Keratinocyte (primary cell): ENCODE data around the gene RBMS3. TPM values are rescaled to one million over a fixed set of nuclear protein-coding genes. Genes with fewer than 3 reads are reported as not detected.
"Not testable (repeated sequence)": the region's sequence is repeated elsewhere in the genome, so short reads cannot be mapped to it uniquely, and the experiment has no call there.

Experiments
- DNase-seq: peaks from one replicate; pipeline ENCODE4 v3.0.0-alpha.2; 2011; ENCODE audit warnings: low read depth, missing footprints, low spot score
- FAIRE-seq: peaks from 2 replicates; lab custom pipeline; 2011; peaks lifted over from hg19 to GRCh38; lab: Jason Lieb, UNC
- H2AFZ ChIP-seq: 2 replicates; pipeline ENCODE4 v1.6.0; 2012; ENCODE audit warnings: low read length, control low read depth, inconsistent platforms; ENCODE audit not compliant: control insufficient read depth
- H3K27ac ChIP-seq: 2 replicates; pipeline ENCODE4 v1.5.1; 2011; ENCODE audit warnings: low read length; ENCODE audit not compliant: control insufficient read depth, insufficient read depth
- H3K27me3 ChIP-seq: 3 replicates; pipeline ENCODE4 v1.6.0; 2011; ENCODE audit warnings: low read length; ENCODE audit not compliant: control insufficient read depth, insufficient read depth; ENCODE audit errors: extremely low read depth
- H3K36me3 ChIP-seq, 2 experiments: 2 replicates in 1 of 2; 3 replicates in 1 of 2; pipeline ENCODE4 v1.5.1; 2011; ENCODE audit warnings: low read length in 2 of 2, mild to moderate bottlenecking in 1 of 2; ENCODE audit not compliant: control insufficient read depth in 2 of 2, insufficient read depth in 2 of 2; ENCODE audit errors: extremely low read depth in 1 of 2
- H3K4me1 ChIP-seq: 3 replicates; pipeline ENCODE4 v1.5.1; 2011; ENCODE audit warnings: low read length; ENCODE audit not compliant: control insufficient read depth, insufficient read depth; ENCODE audit errors: extremely low read depth
- H3K4me2 ChIP-seq: 3 replicates; pipeline ENCODE4 v1.6.0; 2011; ENCODE audit warnings: low read depth, low read length; ENCODE audit not compliant: control insufficient read depth, insufficient read depth; ENCODE audit errors: extremely low read depth
- H3K4me3 ChIP-seq, 3 experiments: fragments of 200-600 bp in 1 of 3; sonication (generic) in 1 of 3; 2 replicates in 2 of 3; 3 replicates in 1 of 3; pipeline ENCODE4 v1.5.1; 2011 to 2016; ENCODE audit warnings: low read length in 3 of 3, mild to moderate bottlenecking in 3 of 3, control low read depth in 2 of 3, inconsistent platforms in 1 of 3, low read depth in 1 of 3, mixed read lengths in 1 of 3, mixed run types in 1 of 3, moderate library complexity in 1 of 3; ENCODE audit not compliant: control insufficient read depth in 2 of 3, insufficient read depth in 2 of 3; ENCODE audit errors: extremely low read depth in 1 of 3
- H3K79me2 ChIP-seq: 2 replicates; pipeline ENCODE4 v1.6.0; 2012; ENCODE audit warnings: low read length; ENCODE audit not compliant: control insufficient read depth, insufficient read depth
- H3K9ac ChIP-seq: 3 replicates; pipeline ENCODE4 v1.6.0; 2011; ENCODE audit warnings: low read length; ENCODE audit not compliant: control insufficient read depth, insufficient read depth; ENCODE audit errors: extremely low read depth
- H3K9me1 ChIP-seq: 3 replicates; pipeline ENCODE4 v1.6.0; 2011; ENCODE audit warnings: low read length; ENCODE audit not compliant: control insufficient read depth, insufficient read depth; ENCODE audit errors: extremely low read depth
- H3K9me3 ChIP-seq: 2 replicates; pipeline ENCODE4 v1.5.1; 2012; ENCODE audit warnings: low read depth, low read length; ENCODE audit not compliant: control insufficient read depth
- H4K20me1 ChIP-seq: 3 replicates; pipeline ENCODE4 v1.6.0; 2011; ENCODE audit warnings: low read length; ENCODE audit not compliant: control insufficient read depth, insufficient read depth; ENCODE audit errors: extremely low read depth
- EZH2 ChIP-seq: IDR thresholded peaks from one replicate; pipeline ENCODE4 v1.6.1; 2012; ENCODE audit warnings: inconsistent platforms, mild to moderate bottlenecking, low read length, moderate library complexity
- dilution Hi-C: fragments of 300-500 bp; cut with MboI; formaldehyde crosslinking; loops from one replicate; pipeline ENCODE4 v1.7.0; 2020; ENCODE audit warnings: low sequenced_read_pairs; ENCODE audit not compliant: extremely low pct_ligation_motif_present
- polyA plus RNA-seq, 5 experiments: library from polyadenylated mRNA; depleted of rRNA in 3 of 5; stranded (reverse) in 3 of 5; stranded (forward) in 1 of 5; unstranded in 1 of 5; fragments of >200 nt; gene quantifications; 1 replicate in 1 of 5; 2 replicates in 3 of 5; 3 replicates in 1 of 5; pipeline versions ENCODE4 v1.2.1 to v1.2.3, GENCODE V29; 2011 to 2012; ENCODE audit warnings: missing spikeins in 2 of 5, low read depth in 1 of 5, low replicate concordance in 1 of 5
- TF ChIP-seq, protein P1 (sequence below), 3 experiments: IDR thresholded peaks in 1 of 3; conservative IDR thresholded peaks in 1 of 3; optimal IDR thresholded peaks in 1 of 3; 2 replicates in 2 of 3; 3 replicates in 1 of 3; pipeline versions ENCODE3 to v1.5.1; 2011; ENCODE audit warnings: low read length in 3 of 3, mild to moderate bottlenecking in 3 of 3, moderate library complexity in 2 of 3, control low read depth in 1 of 3, inconsistent platforms in 1 of 3; ENCODE audit not compliant: insufficient read depth in 2 of 3; ENCODE audit errors: extremely low read depth in 1 of 3

The RBMS3 gene
- polyA plus RNA-seq, 1 donor (not counting 4 experiments of a cell fraction or from before 2014, with no cell fraction given) = 2.3 TPM

- TF ChIP-seq, protein P1, sequence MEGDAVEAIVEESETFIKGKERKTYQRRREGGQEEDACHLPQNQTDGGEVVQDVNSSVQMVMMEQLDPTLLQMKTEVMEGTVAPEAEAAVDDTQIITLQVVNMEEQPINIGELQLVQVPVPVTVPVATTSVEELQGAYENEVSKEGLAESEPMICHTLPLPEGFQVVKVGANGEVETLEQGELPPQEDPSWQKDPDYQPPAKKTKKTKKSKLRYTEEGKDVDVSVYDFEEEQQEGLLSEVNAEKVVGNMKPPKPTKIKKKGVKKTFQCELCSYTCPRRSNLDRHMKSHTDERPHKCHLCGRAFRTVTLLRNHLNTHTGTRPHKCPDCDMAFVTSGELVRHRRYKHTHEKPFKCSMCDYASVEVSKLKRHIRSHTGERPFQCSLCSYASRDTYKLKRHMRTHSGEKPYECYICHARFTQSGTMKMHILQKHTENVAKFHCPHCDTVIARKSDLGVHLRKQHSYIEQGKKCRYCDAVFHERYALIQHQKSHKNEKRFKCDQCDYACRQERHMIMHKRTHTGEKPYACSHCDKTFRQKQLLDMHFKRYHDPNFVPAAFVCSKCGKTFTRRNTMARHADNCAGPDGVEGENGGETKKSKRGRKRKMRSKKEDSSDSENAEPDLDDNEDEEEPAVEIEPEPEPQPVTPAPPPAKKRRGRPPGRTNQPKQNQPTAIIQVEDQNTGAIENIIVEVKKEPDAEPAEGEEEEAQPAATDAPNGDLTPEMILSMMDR (optimal IDR thresholded peaks at IDR 0.05 in 1 of 3, IDR thresholded peaks at IDR 0.05 in 1 of 3, conservative IDR thresholded peaks at IDR 0.05 in 1 of 3; ENCODE audit: extremely low read depth in 1 of 3, insufficient read depth in 2 of 3, low read length in 3 of 3) = no peak
- no peak for TF ChIP-seq EZH2
- Histone ChIP-seq H3K4me1 (no peaks in the 10 kb centered on the region), H3K79me2 (no peaks in the 10 kb centered on the region), H3K27ac (no peak overlapping the region), H3K9ac (no peak overlapping the region), H3K4me2 (no peak overlapping the region), H3K9me1 (no peaks in the 10 kb centered on the region), H3K36me3 (no peaks in the 10 kb centered on the region), H3K27me3 (no peaks in the 10 kb centered on the region), H4K20me1 (no peaks in the 10 kb centered on the region), H2AFZ (no peak overlapping the region), H3K4me3 (no peak overlapping the region), H3K9me3 (no peaks in the 10 kb centered on the region)
- FAIRE-seq (no peak), DNase-seq (no peak)
- dilution Hi-C loops = no loop called here
Measured at GRCh38 chr3:29804044-29804443, 523.2 kb downstream of the RBMS3 start.

DNA sequence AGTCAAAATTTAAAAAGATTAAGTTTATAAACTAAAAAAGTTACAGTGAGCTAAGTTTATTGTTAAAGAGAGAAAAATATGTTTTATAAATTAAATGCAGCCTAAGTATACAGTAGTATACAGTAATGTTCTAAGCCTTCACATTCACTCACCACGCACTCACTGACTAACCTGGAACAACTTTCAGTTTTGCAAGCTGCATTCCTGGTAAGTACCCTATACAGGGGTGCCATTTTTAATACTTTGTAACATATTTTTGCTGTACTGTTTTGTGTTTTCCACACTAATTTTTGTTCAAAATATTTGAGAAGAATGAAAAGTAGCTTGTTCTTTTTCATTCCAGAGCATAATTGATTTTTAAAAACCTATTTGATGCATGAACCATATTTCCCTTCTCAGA is 524.9 kb downstream of the RBMS3 start:
- DNase-seq (no peak), FAIRE-seq (no peak)
- Histone ChIP-seq H3K9me1 (no peaks in the 10 kb centered on the region), H3K36me3 (no peaks in the 10 kb centered on the region), H3K9me3 (no peaks in the 10 kb centered on the region), H3K27me3 (no peaks in the 10 kb centered on the region), H3K4me3 (no peak overlapping the region), H3K79me2 (no peaks in the 10 kb centered on the region), H3K4me1 (no peaks in the 10 kb centered on the region), H4K20me1 (no peaks in the 10 kb centered on the region), H2AFZ (no peak overlapping the region), H3K27ac (no peak overlapping the region), H3K9ac (no peak overlapping the region), H3K4me2 (no peak overlapping the region)
- TF ChIP-seq EZH2 = no peak
- TF ChIP-seq, protein P1 (optimal IDR thresholded peaks at IDR 0.05 in 1 of 3, IDR thresholded peaks at IDR 0.05 in 1 of 3, conservative IDR thresholded peaks at IDR 0.05 in 1 of 3; ENCODE audit: extremely low read depth in 1 of 3, insufficient read depth in 2 of 3, low read length in 3 of 3) = no peak
- dilution Hi-C loops = no loop called here

DNA sequence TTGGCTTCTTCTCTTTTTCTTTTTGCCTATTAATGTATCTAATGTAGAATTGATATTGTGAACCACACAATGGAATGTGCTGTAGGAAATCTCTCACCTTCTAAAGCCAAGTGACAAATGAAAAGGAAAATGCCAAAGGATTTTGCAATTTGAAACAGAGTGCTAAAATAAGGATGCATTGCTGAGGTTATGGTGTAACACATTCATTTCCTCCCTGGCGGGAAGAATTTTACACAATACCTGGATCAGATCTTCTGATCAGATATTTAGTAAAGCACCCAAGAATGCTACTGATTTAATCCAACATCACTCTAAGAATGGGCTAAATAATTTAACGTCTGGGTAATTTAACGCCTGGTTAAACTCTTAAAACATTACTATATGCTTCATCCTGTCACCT is 527.5 kb downstream of the RBMS3 start:
- H3K36me3 ChIP-seq, H3K9me3 ChIP-seq, H3K9ac ChIP-seq, DNase-seq, H2AFZ ChIP-seq, H3K9me1 ChIP-seq, FAIRE-seq, H3K4me3 ChIP-seq, H3K27me3 ChIP-seq, H3K4me2 ChIP-seq, H3K79me2 ChIP-seq, H3K4me1 ChIP-seq, H3K27ac ChIP-seq, dilution Hi-C loops, H4K20me1 ChIP-seq: not testable (repeated sequence)
